CD14-positive monocyte (primary cell): ENCODE data around the gene PHB1. TPM values are rescaled to one million over a fixed set of nuclear protein-coding genes. Genes with fewer than 3 reads are reported as not detected.

Experiments
- DNase-seq, 3 donors: peaks; one replicate each; pipeline ENCODE4 v3.0.0-alpha.2; 2011 to 2022
- H2AFZ ChIP-seq: 2 replicates; pipeline ENCODE4 v1.6.0; 2012; ENCODE audit warnings: mild to moderate bottlenecking, low read depth, low read length, inconsistent platforms; ENCODE audit not compliant: insufficient read depth, poor library complexity, severe bottlenecking
- H3K27ac ChIP-seq, 2 donors: 1 replicate in 1 of 2; 2 replicates in 1 of 2; pipeline ENCODE4 v1.5.1; 2012 to 2013; ENCODE audit warnings: low read length in 2 of 2, control low read depth in 1 of 2, inconsistent platforms in 1 of 2, low read depth in 1 of 2, mild to moderate bottlenecking in 1 of 2
- H3K27me3 ChIP-seq, 2 donors: one replicate each; pipeline versions ENCODE4 v1.6.0 to v1.6.1; 2011 to 2013; ENCODE audit warnings: low read length in 2 of 2; ENCODE audit not compliant: control insufficient read depth in 2 of 2, insufficient read depth in 2 of 2
- H3K36me3 ChIP-seq, 2 donors: replicated peaks in 1 of 2; 1 replicate in 1 of 2; 2 replicates in 1 of 2; pipeline versions ENCODE4 v1.5.1 to v1.6.1; 2012 to 2013; ENCODE audit warnings: low read length in 2 of 2, control low read depth in 1 of 2, inconsistent platforms in 1 of 2, mild to moderate bottlenecking in 1 of 2; ENCODE audit not compliant: insufficient read depth in 2 of 2, control insufficient read depth in 1 of 2
- H3K4me1 ChIP-seq, 2 donors: 1 replicate in 1 of 2; 2 replicates in 1 of 2; pipeline versions ENCODE4 v1.5.1 to v1.6.1; 2012 to 2013; ENCODE audit warnings: low read length in 2 of 2, control low read depth in 1 of 2, inconsistent platforms in 1 of 2, mild to moderate bottlenecking in 1 of 2, moderate library complexity in 1 of 2; ENCODE audit not compliant: insufficient read depth in 2 of 2, control insufficient read depth in 1 of 2
- H3K4me2 ChIP-seq: replicated peaks from 2 replicates; pipeline ENCODE3; 2012; ENCODE audit warnings: low read length, moderate library complexity, mild to moderate bottlenecking; ENCODE audit not compliant: poor library complexity, severe bottlenecking; ENCODE audit errors: extremely low read depth
- H3K4me3 ChIP-seq, 3 experiments: fragments of 200-600 bp in 1 of 3; sonication (generic) in 1 of 3; replicated peaks in 1 of 3; 1 replicate in 2 of 3; 2 replicates in 1 of 3; pipeline ENCODE4 v1.5.1; 2011 to 2013; ENCODE audit warnings: low read length in 3 of 3, mild to moderate bottlenecking in 3 of 3, control low read depth in 2 of 3, low read depth in 2 of 3, inconsistent platforms in 1 of 3, moderate library complexity in 1 of 3
- H3K79me2 ChIP-seq: 2 replicates; pipeline ENCODE4 v1.6.0; 2012; ENCODE audit warnings: mild to moderate bottlenecking, control low read depth, inconsistent platforms, low read length, moderate library complexity; ENCODE audit not compliant: insufficient read depth
- H3K9ac ChIP-seq: 2 replicates; pipeline ENCODE4 v1.6.0; 2017; ENCODE audit warnings: low read length, mild to moderate bottlenecking; ENCODE audit not compliant: insufficient read depth, poor library complexity, severe bottlenecking
- H3K9me3 ChIP-seq, 2 donors: replicated peaks in 1 of 2; 1 replicate in 1 of 2; 2 replicates in 1 of 2; pipeline versions ENCODE4 v1.5.1 to v1.6.1; 2012 to 2013; ENCODE audit warnings: low read length in 2 of 2, control low read depth in 1 of 2; ENCODE audit not compliant: control insufficient read depth in 1 of 2, insufficient read depth in 1 of 2
- H4K20me1 ChIP-seq: 2 replicates; pipeline ENCODE4 v1.6.0; 2012; ENCODE audit warnings: mild to moderate bottlenecking, low read length, control low read depth, moderate library complexity; ENCODE audit not compliant: insufficient read depth
- H3K27ac Mint-ChIP-seq, 7 donors: one replicate each; pipeline ENCODE4 v1.8.0; 2020; ENCODE audit warnings: mild to moderate bottlenecking in 7 of 7, mixed read lengths in 7 of 7, moderate library complexity in 6 of 7, inconsistent platforms in 2 of 7
- H3K27me3 Mint-ChIP-seq, 3 donors: one replicate each; pipeline ENCODE4 v1.8.0; 2021 to 2022; ENCODE audit warnings: low read depth in 3 of 3, mild to moderate bottlenecking in 3 of 3, mixed read lengths in 3 of 3, moderate library complexity in 3 of 3, inconsistent platforms in 1 of 3
- H3K36me3 Mint-ChIP-seq, 2 donors: one replicate each; pipeline ENCODE4 v1.8.0; 2020; ENCODE audit warnings: mixed read lengths in 2 of 2, inconsistent platforms in 1 of 2, mild to moderate bottlenecking in 1 of 2
- H3K4me1 Mint-ChIP-seq: one replicate; pipeline ENCODE4 v1.8.0; 2020; ENCODE audit warnings: mild to moderate bottlenecking, mixed read lengths
- H3K4me3 Mint-ChIP-seq, 2 donors: one replicate each; pipeline ENCODE4 v1.8.0; 2020; ENCODE audit warnings: mild to moderate bottlenecking in 2 of 2, mixed read lengths in 2 of 2, moderate library complexity in 1 of 2
- H3K9me3 Mint-ChIP-seq, 7 donors: one replicate each; pipeline ENCODE4 v1.8.0; 2020 to 2022; ENCODE audit warnings: mixed read lengths in 7 of 7, mild to moderate bottlenecking in 6 of 7, moderate library complexity in 6 of 7, inconsistent platforms in 2 of 7
- WGBS: methylation state at CpG from one replicate; pipeline ENCODE4 v1.1.5; 2013; ENCODE audit warnings: missing lambda C conversion rate; ENCODE audit not compliant: insufficient coverage; 5-methylcytosine and 5-hydroxymethylcytosine counted together
- intact Hi-C, 2 donors: fragments of 100-400 bp; cut with micrococcal nuclease; formaldehyde crosslinking; loops; one replicate each; pipeline versions ENCODE4 v1.15.0 to v1.15.1; 2023
- polyA plus RNA-seq, 3 donors: library from polyadenylated mRNA; depleted of rRNA in 1 of 3; unstranded in 2 of 3; stranded (reverse) in 1 of 3; fragments of 300-500 nt in 2 of 3; fragments of >200 nt in 1 of 3; fragmentation: Illumina TruSeq in 2 of 3; gene quantifications; 1 replicate in 2 of 3; 2 replicates in 1 of 3; pipeline ENCODE4 v1.2.3, GENCODE V29; 2012 to 2021
- TF ChIP-seq, protein P1 (sequence below): fragments of 200-600 bp; IDR thresholded peaks from one replicate; pipeline ENCODE4 v1.8.0; 2022; ENCODE audit warnings: antibody characterized with exemption, mild to moderate bottlenecking

PHB1 gene
- polyA plus RNA-seq, 3 donors: 57.1 to 89.2 (median 83.9) TPM

GRCh38 chr17:49375544-49375943 lies 39.1 kb downstream of the PHB1 start:
- no peaks in the 10 kb centered on the region for H3K79me2 ChIP-seq
- Mint-ChIP-seq H3K27me3 (peaks cover 0 to 4% (median 0%) of the 10 kb centered on the region in 3 donors), H3K27ac (no peak overlapping the region), H3K4me3 (no peak overlapping the region), H3K36me3 (peaks cover 4 to 8% of the 10 kb centered on the region in 2 donors), H3K9me3 (peaks cover 0 to 2% (median 0%) of the 10 kb centered on the region in 7 donors), H3K4me1 (peaks cover 40% of the 10 kb centered on the region)
- no peak overlapping the region for H3K4me2 ChIP-seq
- no peak overlapping the region for H3K27ac ChIP-seq
- intact Hi-C loops: no loop called here
- no peak overlapping the region for H3K9ac ChIP-seq
- WGBS: no CpG with 5 or more reads among the region's 1 CpG
- TF ChIP-seq, protein P1, sequence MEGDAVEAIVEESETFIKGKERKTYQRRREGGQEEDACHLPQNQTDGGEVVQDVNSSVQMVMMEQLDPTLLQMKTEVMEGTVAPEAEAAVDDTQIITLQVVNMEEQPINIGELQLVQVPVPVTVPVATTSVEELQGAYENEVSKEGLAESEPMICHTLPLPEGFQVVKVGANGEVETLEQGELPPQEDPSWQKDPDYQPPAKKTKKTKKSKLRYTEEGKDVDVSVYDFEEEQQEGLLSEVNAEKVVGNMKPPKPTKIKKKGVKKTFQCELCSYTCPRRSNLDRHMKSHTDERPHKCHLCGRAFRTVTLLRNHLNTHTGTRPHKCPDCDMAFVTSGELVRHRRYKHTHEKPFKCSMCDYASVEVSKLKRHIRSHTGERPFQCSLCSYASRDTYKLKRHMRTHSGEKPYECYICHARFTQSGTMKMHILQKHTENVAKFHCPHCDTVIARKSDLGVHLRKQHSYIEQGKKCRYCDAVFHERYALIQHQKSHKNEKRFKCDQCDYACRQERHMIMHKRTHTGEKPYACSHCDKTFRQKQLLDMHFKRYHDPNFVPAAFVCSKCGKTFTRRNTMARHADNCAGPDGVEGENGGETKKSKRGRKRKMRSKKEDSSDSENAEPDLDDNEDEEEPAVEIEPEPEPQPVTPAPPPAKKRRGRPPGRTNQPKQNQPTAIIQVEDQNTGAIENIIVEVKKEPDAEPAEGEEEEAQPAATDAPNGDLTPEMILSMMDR: no peak
- no peaks in the 10 kb centered on the region for H3K36me3 ChIP-seq
- no peaks in the 10 kb centered on the region for H4K20me1 ChIP-seq
- H3K27me3 ChIP-seq: no peaks in the 10 kb centered on the region
- peaks cover 27 to 35% of the 10 kb centered on the region in 2 donors for H3K4me1 ChIP-seq
- no peaks in the 10 kb centered on the region for H3K9me3 ChIP-seq
- DNase-seq: no peak
- no peak overlapping the region for H3K4me3 ChIP-seq
- no peak overlapping the region for H2AFZ ChIP-seq

GRCh38 chr17:49373115-49373514 lies 41.6 kb downstream of the PHB1 start:
- Mint-ChIP-seq H3K4me1 (peaks cover 37% of the 10 kb centered on the region), H3K4me3 (no peak overlapping the region), H3K9me3 (no peaks in the 10 kb centered on the region), H3K27me3 (no peaks in the 10 kb centered on the region), H3K36me3 (peaks cover 4 to 7% of the 10 kb centered on the region in 2 donors), H3K27ac (no peak overlapping the region)
- TF ChIP-seq, protein P1: no peak
- Histone ChIP-seq H3K79me2 (no peaks in the 10 kb centered on the region), H3K9me3 (no peaks in the 10 kb centered on the region), H3K27me3 (no peaks in the 10 kb centered on the region), H3K27ac (no peak overlapping the region), H3K4me3 (no peak overlapping the region), H3K4me2 (no peak overlapping the region), H4K20me1 (no peaks in the 10 kb centered on the region), H3K9ac (no peak overlapping the region), H3K36me3 (no peaks in the 10 kb centered on the region), H3K4me1 (peaks cover 29 to 43% of the 10 kb centered on the region in 2 donors), H2AFZ (no peak overlapping the region)
- intact Hi-C loops: no loop called here
- DNase-seq: no peak
- 89% methylated on average over 6 of the region's 6 CpGs for WGBS
